Measurements from ENCODE around the gene TSHZ2.

TSHZ2 gene

DNA sequence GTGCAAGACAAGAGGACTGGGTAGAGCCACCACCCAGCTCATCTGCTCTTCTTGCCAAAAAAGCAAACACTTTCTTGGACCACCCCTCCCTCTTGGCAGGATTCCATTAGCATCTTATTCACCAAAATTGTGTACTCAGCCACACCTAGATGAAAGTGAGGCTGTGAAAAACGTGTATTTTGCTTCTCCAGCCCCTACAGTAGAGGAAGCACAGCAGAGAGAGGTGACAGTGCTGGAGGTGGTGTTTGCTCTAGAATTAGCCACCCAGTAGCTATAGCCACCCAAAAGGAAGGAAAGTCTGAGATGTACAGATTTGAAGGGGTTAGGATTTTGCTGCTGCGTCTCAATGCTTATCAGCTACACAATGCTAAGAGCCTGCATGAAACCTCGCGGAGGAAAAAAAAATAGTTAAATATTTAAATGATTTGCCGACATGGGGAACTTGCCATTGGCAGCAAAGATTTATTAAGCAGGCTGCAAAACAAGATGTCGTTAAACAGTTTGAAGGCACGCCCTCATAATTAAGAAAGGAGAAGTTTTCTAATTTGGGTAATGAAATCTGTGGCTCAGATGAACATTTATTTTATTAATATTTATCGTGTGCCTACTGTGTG lies 334.1 kb downstream of the TSHZ2 start:
- TF ChIP-seq POLR2AphosphoS5 (IDR thresholded peaks at IDR 0.05; ENCODE audit: low read depth, low read length) (no peak), REST (IDR thresholded peaks at IDR 0.05; ENCODE audit: insufficient read depth in 1 of 2, low read depth in 2 of 2, low read length in 2 of 2) (no peak), TAF1 (IDR thresholded peaks at IDR 0.05; ENCODE audit: borderline replicate concordance, insufficient read depth, low read length) (no peak), FOXP2 (optimal IDR thresholded peaks at IDR 0.05; ENCODE audit: borderline replicate concordance, extremely low read depth, extremely low read length, insufficient read depth) (no peak), SIN3A (IDR thresholded peaks at IDR 0.05; ENCODE audit: borderline replicate concordance, insufficient read depth, low read length) (no peak)

GRCh38 chr20:53307964-53308597 lies 335.9 kb downstream of the TSHZ2 start:
- TF ChIP-seq SIN3A (IDR thresholded peaks at IDR 0.05; ENCODE audit: borderline replicate concordance, insufficient read depth, low read length) (no peak), TAF1 (IDR thresholded peaks at IDR 0.05; ENCODE audit: borderline replicate concordance, insufficient read depth, low read length) (no peak), FOXP2 (optimal IDR thresholded peaks at IDR 0.05; ENCODE audit: borderline replicate concordance, extremely low read depth, extremely low read length, insufficient read depth) (no peak), REST (IDR thresholded peaks at IDR 0.05; ENCODE audit: insufficient read depth in 1 of 2, low read depth in 2 of 2, low read length in 2 of 2) (no peak), POLR2AphosphoS5 (IDR thresholded peaks at IDR 0.05; ENCODE audit: low read depth, low read length) (no peak)

GRCh38 chr20:53309515-53309914 lies 337.4 kb downstream of the TSHZ2 start:
- TF ChIP-seq POLR2AphosphoS5 (IDR thresholded peaks at IDR 0.05; ENCODE audit: low read depth, low read length) (no peak), FOXP2 (optimal IDR thresholded peaks at IDR 0.05; ENCODE audit: borderline replicate concordance, extremely low read depth, extremely low read length, insufficient read depth) (no peak), TAF1 (IDR thresholded peaks at IDR 0.05; ENCODE audit: borderline replicate concordance, insufficient read depth, low read length) (no peak), SIN3A (IDR thresholded peaks at IDR 0.05; ENCODE audit: borderline replicate concordance, insufficient read depth, low read length) (no peak), REST (IDR thresholded peaks at IDR 0.05; ENCODE audit: insufficient read depth in 1 of 2, low read depth in 2 of 2, low read length in 2 of 2) (no peak)

DNA sequence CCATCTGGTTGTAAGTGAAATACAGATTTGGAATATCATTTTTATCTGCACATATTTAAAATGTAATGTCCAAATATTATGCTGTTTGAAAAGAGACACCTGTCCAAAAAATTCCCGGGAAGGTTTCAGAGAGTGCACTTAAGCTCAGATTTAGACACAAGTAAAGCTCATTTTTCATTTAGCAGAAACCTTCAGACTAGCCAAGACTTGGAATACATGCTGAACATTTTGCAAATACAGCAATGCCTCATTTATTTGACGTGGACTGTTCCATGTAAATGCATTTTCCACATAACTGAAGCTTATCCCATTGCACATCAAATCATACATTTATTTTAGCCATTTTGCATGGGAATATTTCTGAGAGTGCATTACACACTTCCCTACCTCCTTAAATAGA lies 340.8 kb downstream of the TSHZ2 start:
- TF ChIP-seq SIN3A (IDR thresholded peaks at IDR 0.05; ENCODE audit: borderline replicate concordance, insufficient read depth, low read length) (no peak), REST (IDR thresholded peaks at IDR 0.05; ENCODE audit: insufficient read depth in 1 of 2, low read depth in 2 of 2, low read length in 2 of 2) (no peak), TAF1 (IDR thresholded peaks at IDR 0.05; ENCODE audit: borderline replicate concordance, insufficient read depth, low read length) (no peak), POLR2AphosphoS5 (IDR thresholded peaks at IDR 0.05; ENCODE audit: low read depth, low read length) (no peak), FOXP2 (optimal IDR thresholded peaks at IDR 0.05; ENCODE audit: borderline replicate concordance, extremely low read depth, extremely low read length, insufficient read depth) (no peak)

Data from PFSK-1 (cell line).